ENCODE data around the gene ARSG. TPM values are rescaled to one million over a fixed set of nuclear protein-coding genes. Genes with fewer than 3 reads are reported as not detected.

Gene ARSG
- polyA plus RNA-seq, 3 donors = 15.5 to 19.3 (median 19.2) TPM

GRCh38 chr17:68357886-68358285, 66.6 kb downstream of the ARSG start:
- intact Hi-C loops (cut with micrococcal nuclease) = loop anchor here in 1 of 2 donors (5.0 kb wide), 1 partner anchor 41 kb away; no protein-coding TSS in a partner anchor
- DNase-seq = no peak
- H3K4me3 Mint-ChIP-seq = no peak overlapping the region
- H3K27ac ChIP-seq (ENCODE audit: low read depth in 1 of 2, low read length in 2 of 2) = no peak overlapping the region
- H3K27ac Mint-ChIP-seq = no peak overlapping the region
- no peak overlapping the region for H2AFZ ChIP-seq (ENCODE audit: insufficient read depth, low read depth, low read length, poor library complexity, severe bottlenecking)
- no peak overlapping the region for H3K9ac ChIP-seq (ENCODE audit: insufficient read depth, low read length, poor library complexity, severe bottlenecking)
- H3K4me2 ChIP-seq (replicated peaks; ENCODE audit: extremely low read depth, low read length, poor library complexity, severe bottlenecking) = no peak overlapping the region
- no peaks in the 10 kb centered on the region for H3K79me2 ChIP-seq (ENCODE audit: insufficient read depth, low read length)
- H3K9me3 ChIP-seq (replicated peaks in 1 of 2; ENCODE audit: control insufficient read depth in 1 of 2, insufficient read depth in 1 of 2, low read length in 2 of 2) = no peaks in the 10 kb centered on the region
- peaks cover 0 to 6% of the 10 kb centered on the region in 2 donors for H3K36me3 ChIP-seq (replicated peaks in 1 of 2; ENCODE audit: control insufficient read depth in 1 of 2, insufficient read depth in 2 of 2, low read length in 2 of 2)
- H3K4me1 Mint-ChIP-seq = peaks cover 59% of the 10 kb centered on the region
- H3K27me3 ChIP-seq (ENCODE audit: control insufficient read depth in 2 of 2, insufficient read depth in 2 of 2, low read length in 2 of 2) = no peaks in the 10 kb centered on the region
- H3K27me3 Mint-ChIP-seq (ENCODE audit: low read depth in 3 of 3) = peaks cover 0 to 9% (median 3%) of the 10 kb centered on the region in 3 donors
- WGBS (ENCODE audit: insufficient coverage) = 97% methylated on average over 3 of the region's 4 CpGs
- no peak overlapping the region for H3K4me3 ChIP-seq (replicated peaks in 1 of 3; ENCODE audit: low read depth in 2 of 3, low read length in 3 of 3)
- peaks cover 57 to 60% of the 10 kb centered on the region in 2 donors for H3K4me1 ChIP-seq (ENCODE audit: control insufficient read depth in 1 of 2, insufficient read depth in 2 of 2, low read length in 2 of 2)
- TF ChIP-seq CTCF (IDR thresholded peaks at IDR 0.05) = no peak
- H4K20me1 ChIP-seq (ENCODE audit: insufficient read depth, low read length) = no peaks in the 10 kb centered on the region
- no peaks in the 10 kb centered on the region for H3K9me3 Mint-ChIP-seq
- H3K36me3 Mint-ChIP-seq = peaks cover 49 to 51% of the 10 kb centered on the region in 2 donors

- H3K27me3 Mint-ChIP-seq (ENCODE audit: low read depth in 3 of 3) = peaks cover 0 to 9% (median 2%) of the 10 kb centered on the region in 3 donors
- Histone ChIP-seq H3K27me3 (ENCODE audit: control insufficient read depth in 2 of 2, insufficient read depth in 2 of 2, low read length in 2 of 2) (no peaks in the 10 kb centered on the region), H3K9me3 (replicated peaks in 1 of 2; ENCODE audit: control insufficient read depth in 1 of 2, insufficient read depth in 1 of 2, low read length in 2 of 2) (no peaks in the 10 kb centered on the region), H3K4me3 (replicated peaks in 1 of 3; ENCODE audit: low read depth in 2 of 3, low read length in 3 of 3) (no peak overlapping the region), H3K4me2 (replicated peaks; ENCODE audit: extremely low read depth, low read length, poor library complexity, severe bottlenecking) (no peak overlapping the region), H3K27ac (ENCODE audit: low read depth in 1 of 2, low read length in 2 of 2) (no peak overlapping the region), H3K9ac (ENCODE audit: insufficient read depth, low read length, poor library complexity, severe bottlenecking) (no peak overlapping the region), H3K36me3 (replicated peaks in 1 of 2; ENCODE audit: control insufficient read depth in 1 of 2, insufficient read depth in 2 of 2, low read length in 2 of 2) (peaks cover 3 to 23% of the 10 kb centered on the region in 2 donors), H2AFZ (ENCODE audit: insufficient read depth, low read depth, low read length, poor library complexity, severe bottlenecking) (no peak overlapping the region), H4K20me1 (ENCODE audit: insufficient read depth, low read length) (no peaks in the 10 kb centered on the region), H3K79me2 (ENCODE audit: insufficient read depth, low read length) (no peaks in the 10 kb centered on the region), H3K4me1 (ENCODE audit: control insufficient read depth in 1 of 2, insufficient read depth in 2 of 2, low read length in 2 of 2) (peaks cover 36 to 40% of the 10 kb centered on the region in 2 donors)
- H3K9me3 Mint-ChIP-seq = no peaks in the 10 kb centered on the region
- DNase-seq = peak in 2 of 3 donors; percentile 16 to 73
- WGBS (ENCODE audit: insufficient coverage) = 86% methylated on average over 5 of the region's 13 CpGs
- peaks cover 65 to 72% of the 10 kb centered on the region in 2 donors for H3K36me3 Mint-ChIP-seq
- no peak overlapping the region for H3K4me3 Mint-ChIP-seq
- intact Hi-C loops (cut with micrococcal nuclease) = loop anchor here in 1 of 2 donors (5.0 kb wide), 1 partner anchor 43 kb away; no protein-coding TSS in a partner anchor
- H3K4me1 Mint-ChIP-seq = peaks cover 46% of the 10 kb centered on the region
- no peak for TF ChIP-seq CTCF (IDR thresholded peaks at IDR 0.05)
- peak overlapping the region in 2 of 7 donors; percentile 22 to 73 for H3K27ac Mint-ChIP-seq
Observed at GRCh38 chr17:68359791-68360535, 68.7 kb downstream of the ARSG start.
